ENCODE measurements around the gene PGBD5. TPM values are rescaled to one million over a fixed set of nuclear protein-coding genes. Genes with fewer than 3 reads are reported as not detected.

The PGBD5 gene
- total and polyA plus RNA-seq, 2 donors (not counting 1 experiment from before 2014, with no cell fraction given) = 0.10 to 0.17 TPM

- Histone ChIP-seq H3K9me3 (ENCODE audit: control insufficient read depth, insufficient read depth, low read depth, low read length) (no peaks in the 10 kb centered on the region), H3K9ac (ENCODE audit: insufficient read depth, low read length) (no peak overlapping the region), H3K4me3 (replicated peaks in 1 of 4; ENCODE audit: control extremely low read depth in 1 of 4, insufficient read depth in 1 of 4, low read depth in 3 of 4, low read length in 4 of 4) (no peak overlapping the region), H2AFZ (ENCODE audit: low read length) (no peak overlapping the region), H3K36me3 (ENCODE audit: control insufficient read depth, insufficient read depth, low read length) (no peaks in the 10 kb centered on the region), H3K4me1 (ENCODE audit: control insufficient read depth, extremely low read depth, insufficient read depth, low read length) (no peaks in the 10 kb centered on the region), H3K27me3 (ENCODE audit: control insufficient read depth, insufficient read depth, low read length) (no peaks in the 10 kb centered on the region), H3K4me2 (ENCODE audit: extremely low read depth, insufficient read depth, low read length) (no peak overlapping the region), H4K20me1 (ENCODE audit: control insufficient read depth, extremely low read depth, insufficient read depth, low read length) (no peaks in the 10 kb centered on the region), H3K79me2 (ENCODE audit: control insufficient read depth, insufficient read depth, low read length) (no peaks in the 10 kb centered on the region), H3K27ac (ENCODE audit: insufficient read depth, low read length) (no peak overlapping the region)
- TF ChIP-seq CTCF (conservative IDR thresholded peaks at IDR 0.05 in 1 of 2, IDR thresholded peaks at IDR 0.05 in 1 of 2; ENCODE audit: low read depth in 1 of 2, low read length in 2 of 2) (no peak), EZH2 (IDR thresholded peaks at IDR 0.05; ENCODE audit: low read length, missing control alignments) (no peak)
- DNase-seq (ENCODE audit: low read depth in 2 of 2) = no peak
These were observed 84.1 kb downstream of the PGBD5 start for GRCh38 chr1:230342019-230342418.

- H3K4me2 ChIP-seq (ENCODE audit: extremely low read depth, insufficient read depth, low read length) = no peak overlapping the region
- H3K9me3 ChIP-seq (ENCODE audit: control insufficient read depth, insufficient read depth, low read depth, low read length) = no peaks in the 10 kb centered on the region
- H2AFZ ChIP-seq (ENCODE audit: low read length) = no peak overlapping the region
- H3K27ac ChIP-seq (ENCODE audit: insufficient read depth, low read length) = no peak overlapping the region
- no peaks in the 10 kb centered on the region for H3K36me3 ChIP-seq (ENCODE audit: control insufficient read depth, insufficient read depth, low read length)
- H3K4me1 ChIP-seq (ENCODE audit: control insufficient read depth, extremely low read depth, insufficient read depth, low read length) = no peaks in the 10 kb centered on the region
- H4K20me1 ChIP-seq (ENCODE audit: control insufficient read depth, extremely low read depth, insufficient read depth, low read length) = no peaks in the 10 kb centered on the region
- H3K27me3 ChIP-seq (ENCODE audit: control insufficient read depth, insufficient read depth, low read length) = no peaks in the 10 kb centered on the region
- TF ChIP-seq CTCF (conservative IDR thresholded peaks at IDR 0.05 in 1 of 2, IDR thresholded peaks at IDR 0.05 in 1 of 2; ENCODE audit: low read depth in 1 of 2, low read length in 2 of 2) (no peak), EZH2 (IDR thresholded peaks at IDR 0.05; ENCODE audit: low read length, missing control alignments) (no peak)
- no peak overlapping the region for H3K4me3 ChIP-seq (replicated peaks in 1 of 4; ENCODE audit: control extremely low read depth in 1 of 4, insufficient read depth in 1 of 4, low read depth in 3 of 4, low read length in 4 of 4)
- no peak for DNase-seq (ENCODE audit: low read depth in 2 of 2)
- no peak overlapping the region for H3K9ac ChIP-seq (ENCODE audit: insufficient read depth, low read length)
- H3K79me2 ChIP-seq (ENCODE audit: control insufficient read depth, insufficient read depth, low read length) = no peaks in the 10 kb centered on the region
These were observed 85.0 kb downstream of the PGBD5 start for GRCh38 chr1:230341162-230341546.

GRCh38 chr1:230340526-230341161 lies 85.5 kb downstream of the PGBD5 start:
- H3K27ac ChIP-seq (ENCODE audit: insufficient read depth, low read length) = no peak overlapping the region
- peak in 1 of 2 donors; percentile 27 for DNase-seq (ENCODE audit: low read depth in 2 of 2)
- TF ChIP-seq EZH2 (IDR thresholded peaks at IDR 0.05; ENCODE audit: low read length, missing control alignments) (no peak), CTCF (conservative IDR thresholded peaks at IDR 0.05 in 1 of 2, IDR thresholded peaks at IDR 0.05 in 1 of 2; ENCODE audit: low read depth in 1 of 2, low read length in 2 of 2) (no peak)
- H2AFZ ChIP-seq (ENCODE audit: low read length) = no peak overlapping the region
- H3K79me2 ChIP-seq (ENCODE audit: control insufficient read depth, insufficient read depth, low read length) = no peaks in the 10 kb centered on the region
- no peaks in the 10 kb centered on the region for H3K27me3 ChIP-seq (ENCODE audit: control insufficient read depth, insufficient read depth, low read length)
- no peaks in the 10 kb centered on the region for H3K4me1 ChIP-seq (ENCODE audit: control insufficient read depth, extremely low read depth, insufficient read depth, low read length)
- no peak overlapping the region for H3K9ac ChIP-seq (ENCODE audit: insufficient read depth, low read length)
- no peak overlapping the region for H3K4me3 ChIP-seq (replicated peaks in 1 of 4; ENCODE audit: control extremely low read depth in 1 of 4, insufficient read depth in 1 of 4, low read depth in 3 of 4, low read length in 4 of 4)
- no peaks in the 10 kb centered on the region for H3K36me3 ChIP-seq (ENCODE audit: control insufficient read depth, insufficient read depth, low read length)
- H4K20me1 ChIP-seq (ENCODE audit: control insufficient read depth, extremely low read depth, insufficient read depth, low read length) = no peaks in the 10 kb centered on the region
- no peak overlapping the region for H3K4me2 ChIP-seq (ENCODE audit: extremely low read depth, insufficient read depth, low read length)
- H3K9me3 ChIP-seq (ENCODE audit: control insufficient read depth, insufficient read depth, low read depth, low read length) = no peaks in the 10 kb centered on the region

Measured in fibroblast of lung (primary cell).